ENCODE results near the gene RSRC2. TPM values are rescaled to one million over a fixed set of nuclear protein-coding genes. Genes with fewer than 3 reads are reported as not detected.

The RSRC2 gene
- total RNA-seq = 35.0 and 40.3 TPM in 2 replicates

DNA sequence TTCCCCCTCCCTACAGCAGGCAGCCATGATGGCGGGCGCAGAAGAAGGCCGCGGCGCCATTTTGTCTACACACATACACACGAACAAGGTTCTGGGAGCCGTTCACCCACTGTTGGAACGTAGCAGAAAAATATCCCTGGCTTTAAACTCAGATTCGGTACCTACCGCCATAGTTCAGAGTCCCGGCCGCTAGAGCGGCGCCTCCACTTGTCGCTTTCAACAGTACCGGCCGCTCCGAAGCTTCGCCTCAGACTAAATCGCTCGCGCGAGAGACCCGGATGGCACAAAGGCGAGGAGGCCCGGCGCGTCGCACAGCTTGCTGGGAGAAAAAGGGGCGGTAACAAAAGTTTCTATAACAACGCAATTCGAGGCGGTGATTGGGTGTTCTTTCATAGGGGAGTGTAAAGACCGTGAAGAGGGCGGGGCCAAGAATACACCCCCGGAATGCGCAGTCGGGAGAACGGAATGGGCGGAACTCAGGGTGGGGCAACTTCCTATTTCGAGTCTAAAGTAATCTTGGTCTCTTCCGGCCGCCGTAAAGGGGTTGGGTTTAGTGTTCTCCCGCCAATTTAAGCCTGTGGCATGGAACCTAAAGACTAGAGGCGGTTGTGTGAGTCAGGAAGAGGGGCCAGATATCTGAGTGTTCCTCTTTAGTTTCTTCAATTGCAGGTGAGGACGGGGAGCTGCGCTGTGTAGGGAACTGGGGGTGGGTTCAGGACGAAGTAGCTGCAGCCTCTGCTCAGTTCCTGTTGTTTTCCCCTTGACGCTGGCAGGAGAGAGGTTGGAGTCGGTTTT lies at the start of gene RSRC2, which contains the start of gene KNTC1:
Gene RSRC2 (minus strand): TSS at position 254 of the 795 bp plus-strand sequence. CDS start 83 bp downstream, at position 171.
Gene KNTC1 (plus strand): TSS at position 567 of the 795 bp plus-strand sequence. CDS start 2,815 bp downstream, outside the sequence.

DNA sequence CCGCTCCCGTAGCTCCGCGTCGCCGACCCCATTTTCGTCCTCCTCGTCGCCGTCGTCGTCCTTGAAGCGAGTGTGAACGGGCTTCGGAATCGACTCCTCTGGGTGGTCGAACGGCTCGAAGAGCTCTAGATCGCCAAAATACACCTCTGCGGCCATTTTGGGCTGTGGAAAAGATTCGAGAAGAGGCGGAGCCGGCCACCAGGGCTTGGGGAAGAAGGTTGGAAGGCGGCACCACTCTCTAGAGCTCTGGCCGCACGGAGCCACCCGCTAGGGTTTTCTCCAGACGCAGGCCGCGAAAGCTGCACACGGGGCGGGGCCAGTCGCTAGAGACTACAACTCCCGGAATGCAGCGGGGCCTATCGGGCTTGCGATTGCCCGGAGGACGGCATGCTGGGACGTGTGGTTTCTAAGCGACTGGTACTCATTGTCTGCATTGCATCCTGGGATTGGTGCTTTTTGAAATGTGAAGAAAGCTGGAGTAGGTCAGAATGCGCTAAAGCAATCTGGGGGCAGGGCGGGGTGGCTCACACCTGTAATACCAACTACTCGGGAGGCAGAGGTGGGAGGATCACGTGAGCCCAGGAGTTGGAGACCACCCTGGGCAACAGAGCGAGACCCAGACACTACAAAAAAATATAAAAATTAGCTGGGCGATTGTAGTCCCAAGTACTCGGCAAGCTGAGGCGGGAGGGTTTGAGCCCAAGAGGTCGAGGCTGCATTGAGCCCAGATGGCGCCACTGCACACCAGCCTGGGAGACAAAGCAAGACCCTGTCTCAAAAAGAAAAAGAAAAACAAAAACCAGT lies 25.8 kb downstream of the RSRC2 start, which contains the start of gene ZCCHC8:
Gene ZCCHC8 (minus strand): TSS at position 248 of the 804 bp plus-strand sequence. CDS start 92 bp downstream, at position 156.

Other genes starting within 250 kb of the RSRC2 start
- 50.0 and 65.1 TPM in 2 replicates for gene CLIP1, start 104.3 kb downstream of the RSRC2 start, total RNA-seq
- gene ZCCHC8, start 26.0 kb downstream of the RSRC2 start, total RNA-seq = 12.3 and 12.7 TPM in 2 replicates
- 14.4 and 37.8 TPM in 2 replicates for gene KNTC1, start 313 bp upstream of the RSRC2 start, total RNA-seq
- gene HCAR2, start 176.4 kb upstream of the RSRC2 start, total RNA-seq = not detected in 2 replicates
- not detected in 2 replicates for gene HCAR3, start 189.9 kb upstream of the RSRC2 start, total RNA-seq
- 0.19 and 0.56 TPM in 2 replicates for gene HCAR1, start 203.9 kb upstream of the RSRC2 start, total RNA-seq
- 29.9 and 39.3 TPM in 2 replicates for gene DENR, start 225.9 kb upstream of the RSRC2 start, total RNA-seq
- 0.77 and 2.8 TPM in 2 replicates for gene CCDC62, start 247.6 kb upstream of the RSRC2 start, total RNA-seq